ENCODE data around the gene LNPEP. TPM values are rescaled to one million over a fixed set of nuclear protein-coding genes. Genes with fewer than 3 reads are reported as not detected.
"Not testable (repeated sequence)": the region's sequence is repeated elsewhere in the genome, so short reads cannot be mapped to it uniquely, and the experiment has no call there.

The LNPEP gene
- total RNA-seq, 4 donors from 2014 or later, result 7.2 to 40.5 (median 34.8) TPM

DNA sequence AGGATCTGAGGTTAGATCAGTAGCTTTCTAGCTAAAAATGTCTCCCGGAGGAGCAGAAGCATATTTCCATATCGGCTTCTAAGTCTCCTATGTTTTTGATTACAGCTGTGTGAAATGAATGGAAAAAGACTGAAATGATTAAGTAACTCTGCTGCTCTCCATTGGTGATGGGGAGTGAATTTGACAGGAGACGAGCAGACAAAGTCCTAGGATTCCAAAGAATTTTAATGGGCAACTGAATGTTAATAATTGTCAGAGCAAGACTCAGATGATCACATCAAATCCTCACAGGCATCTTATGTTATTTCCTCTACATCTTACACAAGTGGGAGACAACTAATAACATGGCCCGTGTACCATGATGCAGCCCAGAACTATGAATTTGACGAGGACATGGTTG is 139.8 kb downstream of the LNPEP start:
- intact Hi-C loops (cut with DNase I; ENCODE audit: low total_unique reads), result no loop called here
- no peak overlapping the region for H3K27ac ChIP-seq
- H3K4me1 ChIP-seq, result peaks cover 0 to 7% (median 3%) of the 10 kb centered on the region in 4 donors
- TF ChIP-seq, protein P1, sequence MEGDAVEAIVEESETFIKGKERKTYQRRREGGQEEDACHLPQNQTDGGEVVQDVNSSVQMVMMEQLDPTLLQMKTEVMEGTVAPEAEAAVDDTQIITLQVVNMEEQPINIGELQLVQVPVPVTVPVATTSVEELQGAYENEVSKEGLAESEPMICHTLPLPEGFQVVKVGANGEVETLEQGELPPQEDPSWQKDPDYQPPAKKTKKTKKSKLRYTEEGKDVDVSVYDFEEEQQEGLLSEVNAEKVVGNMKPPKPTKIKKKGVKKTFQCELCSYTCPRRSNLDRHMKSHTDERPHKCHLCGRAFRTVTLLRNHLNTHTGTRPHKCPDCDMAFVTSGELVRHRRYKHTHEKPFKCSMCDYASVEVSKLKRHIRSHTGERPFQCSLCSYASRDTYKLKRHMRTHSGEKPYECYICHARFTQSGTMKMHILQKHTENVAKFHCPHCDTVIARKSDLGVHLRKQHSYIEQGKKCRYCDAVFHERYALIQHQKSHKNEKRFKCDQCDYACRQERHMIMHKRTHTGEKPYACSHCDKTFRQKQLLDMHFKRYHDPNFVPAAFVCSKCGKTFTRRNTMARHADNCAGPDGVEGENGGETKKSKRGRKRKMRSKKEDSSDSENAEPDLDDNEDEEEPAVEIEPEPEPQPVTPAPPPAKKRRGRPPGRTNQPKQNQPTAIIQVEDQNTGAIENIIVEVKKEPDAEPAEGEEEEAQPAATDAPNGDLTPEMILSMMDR (IDR thresholded peaks at IDR 0.05), result no peak
- TF ChIP-seq EP300 (IDR thresholded peaks at IDR 0.05; ENCODE audit: low read depth) (no peak), POLR2AphosphoS5 (IDR thresholded peaks at IDR 0.05) (no peak), POLR2A (IDR thresholded peaks at IDR 0.05) (no peak)
- no peaks in the 10 kb centered on the region for H3K27me3 ChIP-seq
- H3K9me3 ChIP-seq, result no peaks in the 10 kb centered on the region
- no peaks in the 10 kb centered on the region for H3K36me3 ChIP-seq
- 90 to 97% methylated on average over 5 of the region's 5 CpGs for WGBS, 2 donors (ENCODE audit: low coverage in 1 of 2)
- DNase-seq, result no peak
- H3K4me3 ChIP-seq, result no peak overlapping the region
- in situ Hi-C loops (cut with MboI; ENCODE audit: low pct_ligation_motif_present in 1 of 4, low pct_unique_long_range_greater_than_20kb in 1 of 4, low sequenced_read_pairs in 3 of 4), result no loop called here

DNA sequence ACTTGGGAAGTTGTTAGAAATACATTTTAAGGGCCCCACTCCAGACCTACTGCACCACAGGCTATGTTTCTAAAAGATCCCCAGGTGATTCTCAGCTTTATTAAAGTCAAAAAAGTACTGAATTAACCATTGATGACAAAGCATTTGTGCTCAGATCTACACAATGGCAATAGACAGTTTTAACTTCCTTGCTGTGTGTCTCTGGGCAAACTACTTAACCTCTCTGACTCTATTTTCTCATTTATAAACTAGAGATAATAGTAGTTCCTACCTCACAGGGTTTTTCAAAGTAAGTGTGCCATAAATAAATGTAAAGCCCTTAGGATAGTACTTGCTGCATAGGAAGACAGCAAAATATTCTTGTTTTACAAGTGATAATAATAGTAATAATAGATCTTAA is 140.2 kb downstream of the LNPEP start:
- in situ Hi-C loops (cut with MboI; ENCODE audit: low pct_ligation_motif_present in 1 of 4, low pct_unique_long_range_greater_than_20kb in 1 of 4, low sequenced_read_pairs in 3 of 4), result no loop called here
- H3K36me3 ChIP-seq, result no peaks in the 10 kb centered on the region
- no peak for TF ChIP-seq POLR2AphosphoS5 (IDR thresholded peaks at IDR 0.05)
- TF ChIP-seq POLR2A (IDR thresholded peaks at IDR 0.05), result no peak
- no peak overlapping the region for H3K27ac ChIP-seq
- peaks cover 0 to 7% (median 2%) of the 10 kb centered on the region in 4 donors for H3K4me1 ChIP-seq
- H3K9me3 ChIP-seq, result no peaks in the 10 kb centered on the region
- intact Hi-C loops (cut with DNase I; ENCODE audit: low total_unique reads), result no loop called here
- no peak overlapping the region for H3K4me3 ChIP-seq
- no peaks in the 10 kb centered on the region for H3K27me3 ChIP-seq
- no peak for DNase-seq

DNA sequence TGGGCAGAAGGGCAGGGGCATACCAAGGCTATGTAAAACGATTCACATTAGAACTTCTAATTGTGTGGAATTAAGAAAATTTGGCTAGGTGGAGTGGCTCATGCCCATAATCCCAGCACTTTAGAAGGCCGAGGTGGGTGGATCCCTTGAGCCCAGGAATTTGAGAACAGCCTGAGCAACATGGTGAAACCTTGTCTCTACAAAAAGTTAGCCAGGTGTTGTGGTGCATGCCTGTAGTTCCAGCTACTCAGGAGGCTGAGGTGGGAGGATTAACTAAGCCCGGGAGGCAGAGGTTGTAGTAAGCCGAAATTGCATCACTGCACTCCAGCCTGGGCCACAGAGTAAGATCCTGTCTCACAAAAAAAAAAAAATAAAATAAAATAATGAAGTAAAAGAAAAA is 141.4 kb downstream of the LNPEP start:
- in situ Hi-C loops (cut with MboI; ENCODE audit: low pct_ligation_motif_present in 1 of 4, low pct_unique_long_range_greater_than_20kb in 1 of 4, low sequenced_read_pairs in 3 of 4), result no loop called here
- no peak for DNase-seq
- Histone ChIP-seq H3K27me3 (no peaks in the 10 kb centered on the region), H3K36me3 (no peaks in the 10 kb centered on the region), H3K4me1 (peaks cover 0 to 7% (median 0%) of the 10 kb centered on the region in 4 donors), H3K9me3 (no peaks in the 10 kb centered on the region), H3K27ac (no peak overlapping the region), H3K4me3 (no peak overlapping the region)
- no peak for TF ChIP-seq POLR2AphosphoS5 (IDR thresholded peaks at IDR 0.05)
- no peak for TF ChIP-seq POLR2A (IDR thresholded peaks at IDR 0.05)
- TF ChIP-seq EP300 (IDR thresholded peaks at IDR 0.05; ENCODE audit: low read depth), result no peak
- TF ChIP-seq, protein P1 (IDR thresholded peaks at IDR 0.05), result no peak
- intact Hi-C loops (cut with DNase I; ENCODE audit: low total_unique reads), result no loop called here
- 95 to 100% methylated on average over 1 to 4 of the region's 4 CpGs for WGBS, 2 donors (ENCODE audit: low coverage in 1 of 2)

DNA sequence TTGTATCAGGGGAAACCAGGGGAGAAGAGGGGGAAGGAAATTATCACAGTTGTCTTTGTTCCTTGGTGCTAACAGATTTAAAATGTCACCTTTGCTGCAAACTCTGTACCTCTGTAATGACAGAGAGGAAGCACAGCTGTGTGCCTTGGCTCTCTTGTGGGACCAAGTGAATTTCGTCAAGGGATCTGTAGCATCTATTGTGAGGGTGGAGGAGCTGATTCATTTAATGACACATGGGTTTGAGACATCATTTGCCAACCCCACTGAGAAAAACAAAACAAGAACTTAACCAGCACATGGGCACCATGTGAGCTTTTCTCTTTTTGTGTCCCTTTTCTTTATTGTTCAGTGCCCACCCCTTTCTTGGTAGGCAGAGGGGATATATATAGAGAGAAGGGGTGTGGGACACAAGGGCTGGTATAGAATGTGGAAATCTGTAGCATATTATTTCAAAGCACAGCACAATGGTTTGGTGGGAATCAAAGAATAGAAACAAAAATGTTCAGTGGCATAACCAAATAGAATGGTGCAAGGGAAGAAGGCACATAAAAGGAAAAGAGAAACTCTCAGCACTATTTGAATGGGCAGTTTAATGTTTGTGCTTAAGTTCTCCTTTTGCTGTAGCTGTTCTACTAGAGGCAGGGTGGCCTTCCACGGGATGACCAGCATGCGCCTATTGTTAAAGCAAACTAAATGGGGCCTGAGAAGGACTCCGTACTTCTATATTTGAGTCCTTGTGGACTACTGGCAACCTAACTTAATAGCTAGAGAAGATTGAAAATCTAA is 143.3 kb downstream of the LNPEP start:
- TF ChIP-seq EP300 (IDR thresholded peaks at IDR 0.05; ENCODE audit: low read depth) (no peak), POLR2AphosphoS5 (IDR thresholded peaks at IDR 0.05) (no peak), POLR2A (IDR thresholded peaks at IDR 0.05) (no peak)
- TF ChIP-seq, protein P1 (IDR thresholded peaks at IDR 0.05), result no peak
- no peaks in the 10 kb centered on the region for H3K36me3 ChIP-seq
- H3K27ac ChIP-seq, result no peak overlapping the region
- H3K4me3 ChIP-seq, result no peak overlapping the region
- H3K4me1 ChIP-seq, result peaks cover 0 to 7% (median 0%) of the 10 kb centered on the region in 4 donors
- no peaks in the 10 kb centered on the region for H3K9me3 ChIP-seq
- no peak for DNase-seq
- in situ Hi-C loops (cut with MboI; ENCODE audit: low pct_ligation_motif_present in 1 of 4, low pct_unique_long_range_greater_than_20kb in 1 of 4, low sequenced_read_pairs in 3 of 4) (no loop called here), intact Hi-C loops (cut with DNase I; ENCODE audit: low total_unique reads) (no loop called here)
- no peaks in the 10 kb centered on the region for H3K27me3 ChIP-seq
- 80 to 81% methylated on average over 3 to 4 of the region's 4 CpGs for WGBS, 2 donors (ENCODE audit: low coverage in 1 of 2)

DNA sequence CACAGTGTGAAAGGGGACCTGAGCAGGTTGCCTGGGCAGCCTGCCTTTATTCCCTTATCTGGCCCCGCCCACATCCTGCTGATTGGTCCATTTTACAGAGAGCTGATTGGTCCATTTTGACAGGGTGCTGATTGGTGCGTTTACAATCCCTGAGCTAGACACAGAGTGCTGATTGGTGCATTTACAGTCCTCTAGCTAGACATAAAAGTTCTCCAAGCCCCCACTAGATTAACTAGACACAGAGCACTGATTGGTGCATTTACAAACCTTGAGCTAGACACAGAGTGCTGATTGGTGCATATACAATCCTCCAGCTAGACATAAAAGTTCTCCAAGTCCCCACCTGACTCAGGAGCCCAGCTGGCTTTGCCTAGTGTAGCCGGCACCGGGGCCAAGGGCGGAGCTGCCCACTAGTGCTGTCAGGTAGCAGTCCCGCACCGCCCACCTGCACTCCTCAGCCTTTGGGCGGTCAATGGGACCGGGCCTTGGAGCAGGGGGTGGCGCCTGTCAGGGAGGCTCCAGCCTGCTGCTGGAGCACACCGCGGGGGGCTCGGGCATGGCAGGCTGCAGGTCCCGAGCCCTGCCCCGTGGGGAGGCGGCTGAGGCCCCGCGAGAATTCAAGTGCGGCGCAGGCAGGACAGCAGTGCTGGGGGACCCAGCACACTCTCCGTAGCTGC is 149.0 kb downstream of the LNPEP start:
- H3K27ac ChIP-seq; intact Hi-C loops (cut with DNase I; ENCODE audit: low total_unique reads); H3K4me1 ChIP-seq; H3K4me3 ChIP-seq; DNase-seq; H3K27me3 ChIP-seq; H3K9me3 ChIP-seq; in situ Hi-C loops (cut with MboI; ENCODE audit: low pct_ligation_motif_present in 1 of 4, low pct_unique_long_range_greater_than_20kb in 1 of 4, low sequenced_read_pairs in 3 of 4); H3K36me3 ChIP-seq: not testable (repeated sequence)
- 96% methylated on average over 7 of the region's 21 CpGs; no CpG with 5 or more reads in 1 of the 2 donors for WGBS, 2 donors (ENCODE audit: low coverage in 1 of 2)
